Aorta (tissue), 5 donors: ENCODE data around the gene THSD4. TPM values are rescaled to one million over a fixed set of nuclear protein-coding genes. Genes with fewer than 3 reads are reported as not detected.

Experiments
- ATAC-seq: fragments of 200-7000 bp; cut with Tn5 transposase; one replicate; pipeline ENCODE4 v1.9.1; 2022; ENCODE audit warnings: moderate library complexity; ENCODE audit not compliant: low FRiP score
- DNase-seq, 2 donors: peaks; one replicate each; pipeline ENCODE4 v3.0.0-alpha.2; 2020
- H3K27ac ChIP-seq, 2 donors: one replicate each; pipeline ENCODE4 v1.5.1; 2013; ENCODE audit warnings: low read length in 2 of 2, mild to moderate bottlenecking in 2 of 2, moderate library complexity in 2 of 2, control low read depth in 1 of 2, inconsistent platforms in 1 of 2, low read depth in 1 of 2
- H3K27me3 ChIP-seq, 2 donors: one replicate each; pipeline ENCODE4 v1.6.1; 2013; ENCODE audit warnings: control low read depth in 1 of 2, low read length in 1 of 2, mild to moderate bottlenecking in 1 of 2, moderate library complexity in 1 of 2; ENCODE audit not compliant: insufficient read depth in 2 of 2, control insufficient read depth in 1 of 2
- H3K36me3 ChIP-seq, 2 donors: one replicate each; pipeline ENCODE4 v1.6.1; 2013; ENCODE audit warnings: control low read depth in 1 of 2, low read length in 1 of 2, mild to moderate bottlenecking in 1 of 2; ENCODE audit not compliant: insufficient read depth in 2 of 2, control insufficient read depth in 1 of 2
- H3K4me1 ChIP-seq, 2 donors: one replicate each; pipeline ENCODE4 v1.6.1; 2013; ENCODE audit warnings: low read length in 2 of 2, control low read depth in 1 of 2, mild to moderate bottlenecking in 1 of 2, moderate library complexity in 1 of 2; ENCODE audit not compliant: insufficient read depth in 2 of 2, control insufficient read depth in 1 of 2
- H3K4me3 ChIP-seq, 2 donors: one replicate each; pipeline ENCODE4 v1.5.1; 2013; ENCODE audit warnings: low read length in 2 of 2, control low read depth in 1 of 2, mild to moderate bottlenecking in 1 of 2
- H3K9me3 ChIP-seq: one replicate; pipeline ENCODE4 v1.6.1; 2013; ENCODE audit warnings: mild to moderate bottlenecking, low read length; ENCODE audit not compliant: control insufficient read depth
- WGBS, 2 donors: extraction: QIAGEN DNeasy Blood & Tissue Kit; methylation state at CpG; one replicate each; pipeline ENCODE4 v1.1.7; 2013; 5-methylcytosine and 5-hydroxymethylcytosine counted together
- intact Hi-C, 2 donors: fragments of 100-400 bp; cut with DNase I; formaldehyde crosslinking; loops; one replicate each; pipeline versions ENCODE4 v1.14.2 to v1.15.0; 2022
- polyA plus RNA-seq, 2 donors: library from polyadenylated mRNA; stranded (reverse); fragments of 200-250 nt; gene quantifications; one replicate each; pipeline ENCODE4 v1.2.3, GENCODE V29; 2013
- total RNA-seq, 2 donors: library from RNA; stranded (reverse); fragmentation: NEBNext Ultra II Directional; extraction: Animal tissue kit (Norgen Biotek cat#: 25700); gene quantifications; one replicate each; pipeline ENCODE4 v1.2.1, GENCODE V29; 2021
- donor health status: healthy with polysubstance abuse.
- donor health status: Bipolar disorder and iron deficiency.
- donor health status: DM: no; HTN: no; CAD: no.
- donor health status: DM: no; HTN: no; CAD: no.
- donor health status: DM: yes; HTN: yes; CAD: no.

The THSD4 gene
- total and polyA plus RNA-seq, 4 donors = 6.3 to 143 (median 30.3) TPM

GRCh38 chr15:71683411-71684274 is 568.4 kb downstream of the THSD4 start:
- Histone ChIP-seq H3K4me1 (no peaks in the 10 kb centered on the region), H3K36me3 (no peaks in the 10 kb centered on the region), H3K27me3 (no peaks in the 10 kb centered on the region), H3K4me3 (no peak overlapping the region), H3K9me3 (no peaks in the 10 kb centered on the region), H3K27ac (no peak overlapping the region)
- 79 to 80% methylated on average over 9 of the region's 9 CpGs for WGBS, 2 donors
- no peak for ATAC-seq
- no peak for DNase-seq
- intact Hi-C loops = no loop called here

DNA sequence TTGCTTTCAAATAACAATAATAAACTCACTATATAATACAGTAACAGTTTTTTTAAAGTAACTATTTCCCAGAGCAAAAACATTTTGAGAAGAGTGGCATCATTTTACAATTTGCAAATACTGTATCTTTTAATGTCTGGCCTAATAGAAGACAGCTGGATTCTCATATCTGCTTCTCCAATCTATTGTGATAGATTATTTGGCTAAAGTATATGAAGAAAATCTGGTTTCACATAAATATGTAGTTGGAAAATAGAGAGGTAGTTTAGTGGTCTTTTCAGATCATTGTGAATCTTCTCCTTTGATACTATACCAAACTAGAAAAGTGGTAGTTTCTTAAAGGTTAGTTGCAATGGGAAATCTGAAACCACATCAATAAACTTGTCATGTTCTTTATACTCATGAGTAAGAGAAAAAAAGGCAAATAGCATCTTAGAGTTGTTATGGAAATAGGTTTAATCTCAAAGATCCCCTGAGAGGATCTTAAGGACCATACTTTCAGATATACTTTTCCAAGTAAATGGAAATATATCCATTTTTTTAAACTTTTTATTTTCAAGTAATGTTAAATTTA is 570.2 kb downstream of the THSD4 start:
- no peak overlapping the region for H3K4me3 ChIP-seq
- H3K4me1 ChIP-seq = no peaks in the 10 kb centered on the region
- H3K27me3 ChIP-seq = no peaks in the 10 kb centered on the region
- no peak overlapping the region for H3K27ac ChIP-seq
- no peaks in the 10 kb centered on the region for H3K9me3 ChIP-seq
- H3K36me3 ChIP-seq = no peaks in the 10 kb centered on the region
- no peak for ATAC-seq
- DNase-seq = no peak
- intact Hi-C loops = no loop called here

DNA sequence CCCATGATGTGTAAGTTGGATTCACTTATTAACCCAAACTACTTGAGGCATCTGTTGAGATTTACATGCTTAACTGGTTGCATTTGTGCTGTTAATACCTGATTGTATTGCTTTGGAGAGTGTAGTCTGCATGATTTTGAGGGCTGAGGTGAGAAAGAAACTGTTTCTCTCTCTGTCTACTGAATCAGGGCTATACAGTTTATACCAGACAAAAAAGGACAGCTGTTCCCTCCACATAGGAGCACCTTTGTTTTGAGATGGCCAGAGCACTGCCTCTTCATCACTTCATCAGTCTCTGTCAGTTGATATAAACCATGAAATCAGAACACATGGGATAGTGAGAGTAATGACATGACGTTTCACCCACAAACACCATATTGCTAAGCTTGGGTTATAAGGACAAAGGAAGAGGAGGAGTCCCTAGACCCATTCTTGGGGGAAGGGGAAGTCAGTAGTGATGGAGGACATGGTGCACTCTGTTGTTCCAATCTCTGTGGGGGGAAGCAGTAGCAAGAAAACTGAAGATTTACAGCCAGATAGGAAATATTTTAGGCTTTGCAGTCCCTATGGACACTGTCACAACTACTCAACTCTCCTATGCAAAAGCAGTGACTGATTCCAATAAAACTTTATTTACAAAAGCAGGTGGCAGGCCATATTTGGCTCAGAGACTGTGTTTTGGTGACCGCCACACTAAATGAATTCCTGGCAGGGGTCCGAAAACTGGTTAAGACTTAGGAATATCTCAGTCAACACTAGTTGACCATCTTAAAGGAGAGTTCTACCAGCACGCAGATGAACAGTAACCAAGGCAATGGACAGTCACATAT is 571.2 kb downstream of the THSD4 start:
- 84 to 95% methylated on average over 4 of the region's 4 CpGs for WGBS, 2 donors
- ATAC-seq = no peak

GRCh38 chr15:71687902-71688508 is 572.7 kb downstream of the THSD4 start:
- intact Hi-C loops = no loop called here
- ATAC-seq (no peak), DNase-seq (no peak)
- H3K4me3 ChIP-seq = no peak overlapping the region
- WGBS, 2 donors = 83 to 93% methylated on average over 2 of the region's 2 CpGs
- no peak overlapping the region for H3K27ac ChIP-seq
- no peaks in the 10 kb centered on the region for H3K27me3 ChIP-seq
- H3K36me3 ChIP-seq = no peaks in the 10 kb centered on the region
- H3K9me3 ChIP-seq = no peaks in the 10 kb centered on the region
- peaks cover 4 to 11% of the 10 kb centered on the region in 2 donors for H3K4me1 ChIP-seq

More for the DNA sequence above, 571.2 kb downstream of the THSD4 start:
- H3K36me3 ChIP-seq = no peaks in the 10 kb centered on the region
- H3K27me3 ChIP-seq = no peaks in the 10 kb centered on the region
- no peak overlapping the region for H3K27ac ChIP-seq
- intact Hi-C loops = no loop called here
- no peak overlapping the region for H3K4me3 ChIP-seq
- no peaks in the 10 kb centered on the region for H3K9me3 ChIP-seq
- DNase-seq = no peak
- H3K4me1 ChIP-seq = peaks cover under 1 to 6% of the 10 kb centered on the region in 2 donors

- intact Hi-C loops = no loop called here
- DNase-seq (no peak), ATAC-seq (no peak)
- Histone ChIP-seq H3K9me3 (no peaks in the 10 kb centered on the region), H3K4me1 (peaks cover 4 to 11% of the 10 kb centered on the region in 2 donors), H3K27ac (no peak overlapping the region), H3K4me3 (no peak overlapping the region), H3K27me3 (no peaks in the 10 kb centered on the region), H3K36me3 (no peaks in the 10 kb centered on the region)
- 74 to 76% methylated on average over 3 of the region's 3 CpGs for WGBS, 2 donors
Measured at GRCh38 chr15:71688509-71689094, 573.3 kb downstream of the THSD4 start.

DNA sequence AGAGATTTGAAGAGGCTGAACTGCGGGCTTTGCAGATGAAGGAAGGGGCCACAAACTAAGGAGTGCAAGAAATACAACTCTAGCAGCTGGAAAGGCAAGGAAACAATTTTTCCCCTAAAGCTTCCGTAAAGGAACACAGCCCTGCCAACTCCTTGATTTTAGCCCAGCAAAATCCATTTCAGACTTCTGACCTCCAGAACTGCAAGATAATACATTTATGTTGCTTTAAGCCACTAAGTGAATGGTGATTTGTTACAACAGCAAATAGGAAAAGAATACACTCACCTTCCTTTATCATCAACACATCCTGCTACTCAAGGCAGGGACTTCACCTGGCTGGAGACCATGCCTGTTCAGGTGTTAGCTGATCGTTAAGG is 575.8 kb downstream of the THSD4 start:
- H3K36me3 ChIP-seq = no peaks in the 10 kb centered on the region
- WGBS, 2 donors = 71 to 76% methylated on average over 3 of the region's 3 CpGs
- intact Hi-C loops = no loop called here
- no peak overlapping the region for H3K4me3 ChIP-seq
- ATAC-seq (no peak), DNase-seq (no peak)
- H3K27me3 ChIP-seq = no peaks in the 10 kb centered on the region
- H3K27ac ChIP-seq = no peak overlapping the region
- peaks cover 4 to 11% of the 10 kb centered on the region in 2 donors for H3K4me1 ChIP-seq
- no peaks in the 10 kb centered on the region for H3K9me3 ChIP-seq

GRCh38 chr15:71691458-71692417 is 576.5 kb downstream of the THSD4 start:
- no peak for DNase-seq
- 6 to 11% methylated on average over 12 of the region's 12 CpGs for WGBS, 2 donors
- H3K4me1 ChIP-seq = peaks cover 4 to 11% of the 10 kb centered on the region in 2 donors
- peak overlapping the region in 1 of 2 donors; percentile 14 for H3K4me3 ChIP-seq
- H3K9me3 ChIP-seq = no peaks in the 10 kb centered on the region
- ATAC-seq = peak; percentile 71
- no peaks in the 10 kb centered on the region for H3K27me3 ChIP-seq
- H3K27ac ChIP-seq = no peak overlapping the region
- intact Hi-C loops = no loop called here
- no peaks in the 10 kb centered on the region for H3K36me3 ChIP-seq
